Measurements from ENCODE around the gene BMPR1B.
"Not testable (repeated sequence)": the region's sequence is repeated elsewhere in the genome, so short reads cannot be mapped to it uniquely, and the experiment has no call there.

The BMPR1B gene

DNA sequence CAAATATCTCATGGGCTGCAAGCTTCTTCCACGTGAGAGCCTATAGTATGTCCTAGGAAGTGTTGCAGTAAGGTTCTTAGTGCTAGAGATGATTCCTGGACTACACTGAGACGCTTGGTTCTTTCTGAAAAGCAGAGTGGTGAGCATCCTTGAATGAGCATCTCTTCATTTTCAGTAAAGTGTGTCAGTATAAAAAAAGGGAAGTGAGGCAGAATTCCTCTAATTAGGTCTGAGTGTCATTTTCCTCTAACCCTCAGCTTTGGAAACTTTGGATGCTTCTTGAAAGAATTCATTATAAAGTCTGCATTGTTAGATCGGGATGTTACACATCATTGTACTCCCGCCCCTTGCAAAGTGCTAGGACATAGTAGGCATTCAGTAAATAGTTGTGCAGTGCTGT is 5.2 kb downstream of the BMPR1B start:
- no peak for DNase-seq (ENCODE audit: low spot score)

DNA sequence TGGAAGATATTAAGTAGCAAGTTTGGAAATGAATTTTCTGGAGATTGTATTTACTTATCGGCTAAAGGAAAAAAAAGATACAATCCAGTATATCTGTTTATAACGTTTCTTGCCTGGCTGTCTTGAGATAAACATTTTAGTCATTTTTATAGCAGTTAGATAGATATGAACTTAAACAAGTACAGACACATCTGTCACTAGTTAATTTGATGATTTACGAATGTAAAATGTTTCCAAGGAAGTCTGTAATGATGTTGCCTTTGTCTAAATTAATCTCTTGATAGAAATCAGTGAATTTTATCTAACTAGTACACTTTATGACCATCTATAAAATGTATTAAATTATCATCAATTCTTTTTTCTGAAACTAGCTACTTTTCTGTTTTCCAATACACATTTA is 5.7 kb downstream of the BMPR1B start:
- peak; percentile 59 for DNase-seq (ENCODE audit: low spot score)

DNA sequence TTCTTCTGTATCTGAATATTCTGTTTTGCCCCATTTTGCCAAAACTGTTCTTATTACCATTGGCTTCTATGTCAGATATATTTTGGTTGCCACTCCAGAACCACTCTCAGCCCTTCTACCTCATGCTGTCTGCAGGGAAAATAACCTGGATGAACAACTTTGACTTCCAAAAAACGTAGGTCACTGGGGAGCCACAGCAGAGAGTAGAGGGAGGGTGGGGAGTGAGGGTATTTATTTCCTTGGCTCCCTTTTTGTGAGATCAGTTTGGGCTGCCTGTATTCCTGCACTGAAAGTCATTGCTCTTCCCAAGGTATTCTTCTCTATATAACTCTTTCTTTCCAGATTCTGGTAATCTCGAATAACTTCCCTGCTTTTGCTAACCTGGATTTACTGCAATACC is 6.3 kb downstream of the BMPR1B start:
- no peak for DNase-seq (ENCODE audit: low spot score)

DNA sequence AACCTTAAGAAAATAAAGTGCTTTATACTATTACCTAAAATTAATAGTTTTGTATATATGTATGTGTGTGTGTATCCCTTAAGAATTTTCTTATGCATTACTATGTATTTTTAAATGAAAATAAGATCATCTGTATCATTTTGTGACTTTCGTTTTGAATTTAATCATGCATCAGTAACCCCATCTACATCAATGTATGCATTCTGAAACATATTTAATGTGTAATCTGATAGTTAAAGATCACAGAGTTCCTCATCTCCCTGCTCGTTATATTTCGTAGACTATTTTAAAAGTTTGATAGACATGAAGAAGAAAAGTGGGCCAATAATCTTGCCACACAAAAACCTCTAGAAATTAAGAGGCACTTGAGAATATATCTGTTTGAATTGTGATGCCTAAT is 7.4 kb downstream of the BMPR1B start:
- no peak for DNase-seq (ENCODE audit: low spot score)

DNA sequence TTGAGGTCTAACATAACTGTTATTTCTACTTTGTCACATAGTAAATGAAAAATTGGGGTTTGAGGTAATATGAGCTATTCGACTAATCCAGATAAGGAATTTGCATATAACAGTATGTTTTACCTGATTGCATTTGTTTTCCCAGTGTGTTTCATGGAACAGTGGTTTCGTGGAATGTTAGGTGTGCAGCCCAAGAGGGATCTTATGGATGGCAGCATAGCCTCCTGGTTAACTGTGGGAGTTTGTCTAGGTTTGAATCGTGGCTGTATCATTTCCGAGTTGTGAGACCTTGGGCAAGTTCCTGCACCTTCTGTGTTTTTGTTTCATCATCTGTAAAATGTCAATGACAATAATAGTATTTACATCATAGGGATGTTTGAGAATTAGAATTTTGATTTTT is 7.9 kb downstream of the BMPR1B start:
- DNase-seq (ENCODE audit: low spot score) = no peak

DNA sequence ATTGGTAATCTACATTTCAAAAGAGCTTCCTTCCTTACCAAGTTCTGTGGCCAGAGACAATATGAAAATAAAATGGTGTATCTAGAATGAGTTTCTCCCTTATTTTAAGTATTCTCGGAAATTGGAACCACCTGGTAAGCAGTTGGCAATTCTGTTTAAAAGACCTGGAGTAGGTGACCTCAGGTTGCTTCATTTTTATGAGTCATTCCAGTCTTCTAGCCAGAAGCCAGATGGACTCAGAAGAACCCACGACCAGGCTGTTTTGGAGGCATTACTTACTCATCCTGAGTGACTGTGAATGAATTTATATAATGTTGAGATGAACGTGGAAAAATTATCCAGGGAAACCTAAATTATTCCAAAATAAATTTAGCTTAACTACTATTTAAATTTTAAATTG is 9.1 kb downstream of the BMPR1B start:
- DNase-seq (ENCODE audit: low spot score) = no peak

- DNase-seq (ENCODE audit: low spot score) = peak; percentile 21
These were observed 9.7 kb downstream of the BMPR1B start for GRCh38 chr4:94767446-94767845.

DNA sequence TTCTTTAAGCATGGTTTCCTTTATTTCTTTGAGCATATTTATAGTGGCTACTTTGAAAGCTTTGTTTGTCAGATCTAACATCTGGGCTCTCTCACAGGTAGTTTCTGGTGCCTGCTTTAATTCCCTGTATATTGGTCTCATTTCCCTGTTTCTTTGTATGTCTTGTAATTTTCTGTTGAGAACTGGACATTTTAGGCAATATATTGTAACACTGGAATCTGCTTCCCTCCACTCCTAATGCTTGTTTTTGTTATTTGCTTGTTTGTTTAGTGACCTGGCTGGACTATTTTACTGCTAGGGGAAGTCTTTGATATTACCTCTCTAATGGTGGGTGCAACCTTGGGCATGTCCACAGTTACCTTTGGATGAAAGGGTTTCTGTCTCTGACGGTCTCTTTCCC is 25.0 kb downstream of the BMPR1B start:
- DNase-seq (ENCODE audit: low spot score) = no peak

GRCh38 chr4:94791701-94792100 is 33.9 kb downstream of the BMPR1B start:
- no peak for DNase-seq (ENCODE audit: low spot score)

DNA sequence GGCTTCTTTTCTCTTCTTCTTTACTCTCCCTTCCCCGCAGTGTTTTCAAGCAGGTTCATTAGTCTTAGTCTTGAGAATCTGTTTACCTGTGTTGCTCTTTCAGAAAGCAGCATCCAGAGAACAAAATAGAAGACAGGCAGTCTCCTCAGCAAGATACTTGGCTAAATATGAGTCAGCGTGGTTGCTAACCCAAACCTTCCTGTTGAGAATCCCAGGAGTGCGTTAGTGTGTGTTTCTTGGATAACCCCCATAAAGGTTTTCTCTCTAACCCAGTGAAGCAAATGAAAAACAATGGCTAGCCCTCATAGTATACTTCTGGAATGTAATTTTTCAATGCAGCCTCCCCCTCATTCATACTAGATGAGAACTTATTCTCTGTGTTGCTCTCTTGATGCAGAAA is 41.1 kb downstream of the BMPR1B start:
- no peak for DNase-seq (ENCODE audit: low spot score)

GRCh38 chr4:94801016-94801415 is 43.3 kb downstream of the BMPR1B start:
- DNase-seq (ENCODE audit: low spot score) = no peak

DNA sequence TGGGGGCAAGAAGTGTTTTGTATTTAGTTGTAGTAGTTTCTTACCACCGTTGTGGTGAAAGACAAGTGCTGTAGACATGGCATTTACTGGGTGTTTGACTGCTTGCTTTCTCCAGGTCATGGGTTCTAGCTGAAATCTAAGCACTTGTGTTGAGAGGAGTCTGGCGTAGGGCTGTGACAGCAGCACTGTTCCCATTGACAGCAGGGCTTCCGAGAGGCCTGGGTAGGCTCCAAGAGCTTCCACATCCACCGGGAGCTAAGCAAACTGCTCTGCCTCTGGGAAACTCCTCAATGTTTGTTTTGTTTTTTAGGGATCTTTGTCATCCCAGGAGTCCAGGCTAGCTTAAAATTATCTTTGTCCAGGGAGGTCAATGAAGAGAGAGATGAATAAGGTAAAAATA is 44.3 kb downstream of the BMPR1B start:
- no peak for DNase-seq (ENCODE audit: low spot score)

DNA sequence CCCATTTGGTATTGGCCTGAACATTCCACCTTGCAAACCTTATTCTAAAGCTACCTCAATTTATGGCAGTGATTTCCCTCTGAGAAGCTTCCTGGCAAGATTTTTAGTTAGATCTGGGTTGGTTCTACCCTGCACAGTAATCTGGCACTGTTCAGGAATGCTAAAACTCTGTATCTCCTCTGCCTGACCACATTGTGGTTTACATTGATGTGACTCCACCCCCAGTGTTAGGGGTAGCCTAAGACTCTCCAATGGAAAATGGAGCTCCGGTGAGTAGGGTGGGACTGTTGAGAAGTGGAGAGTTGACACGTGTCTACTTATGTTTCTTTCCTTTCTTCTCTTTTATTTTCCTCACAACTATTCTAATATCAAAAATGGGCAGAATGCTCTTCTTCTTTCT is 45.4 kb downstream of the BMPR1B start:
- no peak for DNase-seq (ENCODE audit: low spot score)

DNA sequence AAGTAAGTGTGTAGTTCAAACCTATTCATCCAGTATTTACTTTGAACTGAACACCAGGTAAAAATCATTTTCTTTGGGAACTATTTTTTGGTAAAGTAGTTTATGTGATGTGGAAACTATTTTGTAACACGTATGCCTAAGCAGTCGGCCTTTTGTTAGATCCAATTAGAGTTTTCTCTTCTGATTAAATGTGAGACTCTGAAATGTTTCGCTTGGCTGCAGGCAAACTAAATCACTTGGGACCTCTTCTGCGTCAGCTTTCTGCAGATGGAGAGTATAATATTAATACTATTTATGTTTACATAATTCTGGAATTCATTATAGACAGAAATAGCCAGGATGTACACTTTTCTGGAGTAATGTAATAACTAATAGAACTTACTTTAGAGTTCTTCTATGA is 46.9 kb downstream of the BMPR1B start:
- DNase-seq (ENCODE audit: low spot score) = no peak

GRCh38 chr4:94806376-94806775 is 48.6 kb downstream of the BMPR1B start:
- DNase-seq (ENCODE audit: low spot score) = no peak

DNA sequence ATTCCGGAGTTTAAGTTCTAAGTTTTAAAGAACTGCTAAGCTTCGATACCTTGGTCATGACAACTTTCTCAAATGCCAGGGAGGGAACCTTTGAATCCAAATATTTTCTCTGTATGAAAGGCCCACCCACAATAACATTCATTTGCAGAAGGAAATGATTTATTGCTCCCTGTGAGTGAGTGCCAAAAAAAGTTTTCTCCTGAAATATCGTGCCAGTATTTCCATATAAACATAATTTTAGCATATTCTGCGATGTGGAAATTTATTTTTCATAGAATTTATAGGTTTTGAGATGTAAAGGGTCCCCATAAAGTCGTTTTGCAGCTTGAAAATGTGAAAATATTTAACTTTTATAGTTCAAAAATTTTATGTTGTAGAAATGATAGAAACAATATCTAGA is 53.9 kb downstream of the BMPR1B start:
- no peak for DNase-seq (ENCODE audit: low spot score)

GRCh38 chr4:94813221-94813620 is 55.5 kb downstream of the BMPR1B start:
- DNase-seq (ENCODE audit: low spot score) = peak; percentile 15

GRCh38 chr4:94814237-94814636 is 56.5 kb downstream of the BMPR1B start:
- no peak for DNase-seq (ENCODE audit: low spot score)

DNA sequence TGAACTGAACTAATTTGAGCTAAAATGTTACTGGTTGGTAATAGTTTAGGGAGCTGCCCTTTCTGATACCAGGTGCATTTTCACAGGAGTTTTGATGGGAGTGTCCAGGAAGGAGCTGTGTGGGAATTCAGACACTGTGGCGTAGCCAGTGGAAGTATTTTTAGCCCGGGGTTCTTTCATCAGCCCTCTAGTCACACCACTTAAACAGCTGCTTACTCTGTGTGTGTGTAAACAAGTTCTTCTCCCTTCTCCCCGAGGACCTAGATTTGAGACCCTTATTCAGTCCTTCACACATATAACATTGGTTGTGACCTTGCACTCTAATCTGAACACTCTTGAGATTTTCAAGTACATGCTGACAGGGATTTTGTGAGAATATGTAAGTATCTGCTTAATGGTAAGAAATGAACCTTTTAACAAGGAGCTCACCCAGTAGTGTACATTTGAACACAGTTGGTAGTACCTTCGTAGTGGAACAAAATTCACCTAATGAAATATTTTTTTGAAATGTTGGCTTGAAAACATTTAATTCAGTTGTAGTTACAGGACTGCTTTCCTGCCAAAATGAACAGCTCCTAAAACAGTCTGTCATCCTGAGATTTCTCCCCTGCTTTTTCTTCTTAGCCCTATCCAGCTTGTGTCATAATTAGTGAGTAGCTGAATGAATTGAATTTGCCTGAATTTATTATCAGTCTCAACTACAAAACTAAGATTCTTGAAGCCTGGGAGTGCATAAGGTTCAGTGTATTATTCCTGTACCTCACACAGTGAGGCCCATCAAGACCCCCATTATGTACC is 61.8 kb downstream of the BMPR1B start:
- DNase-seq (ENCODE audit: low spot score) = no peak

GRCh38 chr4:94826206-94826605 is 68.5 kb downstream of the BMPR1B start:
- DNase-seq (ENCODE audit: low spot score) = no peak

DNA sequence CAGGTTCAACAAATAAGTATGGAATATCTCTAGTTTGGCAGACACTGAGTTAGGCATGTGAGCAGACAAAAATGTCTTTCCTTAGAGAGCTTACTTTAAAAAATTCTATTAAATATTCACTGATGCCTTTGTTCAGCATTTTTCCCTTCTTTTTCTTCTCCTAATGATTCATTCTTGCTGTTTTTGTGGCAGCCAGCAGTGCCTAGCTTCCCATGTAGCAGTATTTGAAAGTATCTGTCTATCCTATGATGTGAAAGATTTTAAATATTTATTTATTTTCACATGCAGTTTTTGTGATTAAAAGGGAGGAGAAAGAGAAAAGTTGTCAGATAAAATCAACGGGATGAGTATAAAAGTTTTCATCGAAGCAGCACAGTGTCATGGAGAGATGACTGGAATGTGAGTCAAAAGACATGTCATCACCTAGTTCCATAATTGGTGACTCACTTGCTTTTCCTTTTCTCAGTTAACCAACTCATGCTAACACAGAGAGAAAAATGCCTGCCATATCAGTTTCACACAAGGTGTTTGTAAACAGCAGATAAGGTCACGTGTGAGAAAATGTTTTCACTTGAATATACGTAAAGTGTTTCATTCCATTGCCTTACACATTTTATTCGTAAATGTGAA is 69.8 kb downstream of the BMPR1B start:
- no peak for DNase-seq (ENCODE audit: low spot score)

DNA sequence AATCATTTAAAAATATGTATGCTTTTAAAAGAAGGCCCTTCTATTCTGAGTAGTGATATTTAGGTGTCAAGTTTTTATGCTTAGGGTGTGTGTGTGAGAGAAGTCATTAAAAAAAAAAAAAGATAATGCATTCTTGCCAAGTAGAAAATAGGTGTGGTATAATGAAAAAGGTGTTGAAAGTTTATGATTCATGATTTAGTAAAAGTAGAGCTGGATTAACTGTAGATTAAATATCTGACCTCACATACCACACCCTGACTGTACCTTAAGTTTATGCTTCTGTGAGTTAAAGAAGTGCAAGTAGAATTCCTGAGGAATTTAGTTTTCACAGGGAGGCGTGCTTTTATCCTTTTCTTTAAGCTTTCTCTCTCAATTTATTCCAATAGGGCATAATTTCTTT is 71.1 kb downstream of the BMPR1B start:
- no peak for DNase-seq (ENCODE audit: low spot score)

DNA sequence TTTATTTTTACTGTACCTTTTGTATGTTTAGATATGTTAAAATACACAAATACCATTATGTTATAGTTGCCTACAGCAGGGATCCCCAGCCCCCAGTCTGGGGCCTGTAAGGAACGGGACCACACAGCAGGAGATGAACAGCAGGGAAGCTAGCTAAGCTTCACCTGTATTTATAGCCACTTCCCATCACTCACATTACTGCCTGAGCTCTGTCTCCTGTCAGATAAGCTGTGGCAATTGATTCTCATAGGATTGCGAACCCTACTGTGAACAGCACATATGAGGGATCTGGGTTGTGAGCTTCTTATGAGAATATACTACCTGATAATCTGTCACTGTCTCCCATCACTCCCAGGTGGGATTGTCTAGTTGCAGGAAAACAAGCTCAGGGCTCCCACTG is 73.9 kb downstream of the BMPR1B start:
- no peak for DNase-seq (ENCODE audit: low spot score)

DNA sequence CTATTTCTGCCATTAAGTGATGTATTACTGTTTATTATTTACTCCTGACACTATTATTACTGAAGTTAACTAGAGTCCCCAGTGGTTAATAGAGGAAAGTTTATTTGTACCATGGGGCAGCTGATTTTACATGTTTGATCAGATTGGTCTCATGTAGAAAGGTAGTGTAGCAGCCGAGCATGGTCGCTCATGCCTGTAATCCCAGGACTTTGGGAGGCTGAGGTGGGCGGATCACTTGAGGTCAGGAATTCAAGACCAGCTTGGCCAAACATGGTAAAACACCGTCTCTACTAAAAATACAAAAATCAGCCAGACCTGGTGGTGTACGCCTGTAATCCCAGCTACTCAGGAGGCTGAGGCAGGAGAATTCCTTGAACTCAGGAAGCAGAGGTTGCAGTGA is 74.6 kb downstream of the BMPR1B start:
- not testable (repeated sequence) for DNase-seq (ENCODE audit: low spot score)

Measured in SK-N-DZ (cell line).